H1 (cell line): Measurements from ENCODE around the gene SPDYE4. TPM values are rescaled to one million over a fixed set of nuclear protein-coding genes. Genes with fewer than 3 reads are reported as not detected.

Experiments used
- CTCF ChIA-PET: fragments of 300-600 bp; sonication (Branson Sonifier 250); formaldehyde crosslinking; loops from one replicate; lab custom pipeline; 2021; ENCODE audit not compliant: partially characterized antibody; lab: Charles Lee
- POLR2A ChIA-PET: fragments of 300-600 bp; sonication (Branson Sonifier 250); formaldehyde crosslinking; loops from one replicate; lab custom pipeline; 2021; ENCODE audit warnings: inconsistent platforms; ENCODE audit not compliant: partially characterized antibody; lab: Charles Lee
- DNase-seq, 2 experiments: peaks; one replicate each; pipeline versions ENCODE4 v3.0.0 to v3.0.0-alpha.2; 2010 to 2022; ENCODE audit warnings: low spot score in 2 of 2, low read depth in 1 of 2, mixed read lengths in 1 of 2
- FAIRE-seq: peaks from 2 replicates; lab custom pipeline; 2011; peaks lifted over from hg19 to GRCh38; lab: Jason Lieb, UNC
- H2AFZ ChIP-seq: 2 replicates; pipeline ENCODE4 v1.8.1; 2012; ENCODE audit warnings: low read length, inconsistent platforms
- H2AK5ac ChIP-seq: 2 replicates; pipeline ENCODE4 v1.6.1; 2013; ENCODE audit warnings: low read depth, low read length
- H2BK120ac ChIP-seq: replicated peaks from 2 replicates; pipeline ENCODE3; 2013; ENCODE audit warnings: low read depth, low read length, inconsistent platforms
- H2BK12ac ChIP-seq: 2 replicates; pipeline ENCODE4 v1.6.1; 2013; ENCODE audit warnings: low read depth, low read length
- H2BK15ac ChIP-seq: 2 replicates; pipeline ENCODE4 v1.6.1; 2013; ENCODE audit warnings: low read length
- H2BK20ac ChIP-seq: 2 replicates; pipeline ENCODE4 v1.6.1; 2013; ENCODE audit warnings: low read length
- H2BK5ac ChIP-seq: 2 replicates; pipeline ENCODE4 v1.6.1; 2013; ENCODE audit warnings: low read depth, low read length
- H3K14ac ChIP-seq: 2 replicates; pipeline ENCODE4 v1.6.1; 2013; ENCODE audit warnings: inconsistent platforms; ENCODE audit not compliant: insufficient read length
- H3K18ac ChIP-seq: 2 replicates; pipeline ENCODE4 v1.6.1; 2013; ENCODE audit warnings: low read length; ENCODE audit errors: extremely low read depth
- H3K23ac ChIP-seq: 2 replicates; pipeline ENCODE4 v1.6.1; 2013; ENCODE audit warnings: inconsistent platforms; ENCODE audit not compliant: insufficient read length
- H3K23me2 ChIP-seq: 2 replicates; pipeline ENCODE4 v1.6.1; 2013; ENCODE audit warnings: low read depth, low read length
- H3K27ac ChIP-seq: 2 replicates; pipeline ENCODE4 v1.6.1; 2011; ENCODE audit warnings: low read depth, low read length, inconsistent platforms
- H3K27me3 ChIP-seq, 4 experiments: replicated peaks in 1 of 4; 1 replicate in 1 of 4; 2 replicates in 3 of 4; pipeline versions ENCODE4 v1.6.1 to v1.8.1; 2011 to 2013; ENCODE audit warnings: low read length in 3 of 4, mild to moderate bottlenecking in 3 of 4, inconsistent platforms in 2 of 4, mixed read lengths in 2 of 4, moderate library complexity in 1 of 4; ENCODE audit not compliant: control insufficient read depth in 3 of 4, insufficient read depth in 3 of 4; ENCODE audit errors: extremely low read depth in 1 of 4
- H3K36me3 ChIP-seq, 4 experiments: 2 replicates each; pipeline versions ENCODE4 v1.6.1 to v1.8.1; 2011 to 2013; ENCODE audit warnings: mild to moderate bottlenecking in 4 of 4, low read length in 3 of 4, moderate library complexity in 2 of 4, control low read depth in 1 of 4, inconsistent platforms in 1 of 4; ENCODE audit not compliant: insufficient read depth in 4 of 4, control insufficient read depth in 2 of 4
- H3K4ac ChIP-seq: replicated peaks from 2 replicates; pipeline ENCODE3; 2013; ENCODE audit warnings: low read length, low read depth, mixed read lengths, inconsistent platforms; ENCODE audit not compliant: insufficient read length
- H3K4me1 ChIP-seq, 4 experiments: replicated peaks in 1 of 4; 1 replicate in 1 of 4; 2 replicates in 3 of 4; pipeline versions ENCODE4 v1.6.1 to v1.8.1; 2011 to 2013; ENCODE audit warnings: low read length in 3 of 4, inconsistent platforms in 2 of 4, mixed read lengths in 1 of 4; ENCODE audit not compliant: insufficient read depth in 4 of 4, control insufficient read depth in 3 of 4
- H3K4me2 ChIP-seq, 2 experiments: 2 replicates each; pipeline versions ENCODE4 v1.6.1 to v1.8.1; 2011 to 2013; ENCODE audit warnings: low read depth in 2 of 2, low read length in 2 of 2, control low read depth in 1 of 2, inconsistent platforms in 1 of 2, mild to moderate bottlenecking in 1 of 2; ENCODE audit not compliant: insufficient read depth in 1 of 2
- H3K4me3 ChIP-seq, 4 experiments: fragments of 200-600, 300-600 bp in 1 of 4; sonication (generic), shearing (Covaris generic), sonication (Bioruptor Twin) in 1 of 4; 2 replicates each; pipeline versions ENCODE4 v1.5.1 to v1.8.1; 2011 to 2016; ENCODE audit warnings: low read length in 4 of 4, low read depth in 3 of 4, control low read depth in 2 of 4, inconsistent platforms in 2 of 4, mild to moderate bottlenecking in 2 of 4, mixed read lengths in 1 of 4, moderate library complexity in 1 of 4; ENCODE audit not compliant: insufficient read depth in 2 of 4; ENCODE audit errors: extremely low read depth in 1 of 4
- H3K56ac ChIP-seq: replicated peaks from 2 replicates; pipeline ENCODE3; 2013; ENCODE audit warnings: low read depth, mild to moderate bottlenecking, mixed read lengths, low read length, inconsistent platforms; ENCODE audit not compliant: insufficient read length
- H3K79me1 ChIP-seq: 2 replicates; pipeline ENCODE4 v1.6.1; 2013; ENCODE audit warnings: low read depth, low read length, control low read depth
- H3K79me2 ChIP-seq, 2 experiments: 2 replicates each; pipeline versions ENCODE4 v1.6.1 to v1.8.1; 2012 to 2013; ENCODE audit warnings: low read length in 2 of 2, mild to moderate bottlenecking in 2 of 2, inconsistent platforms in 1 of 2; ENCODE audit not compliant: insufficient read depth in 2 of 2, control insufficient read depth in 1 of 2
- H3K9ac ChIP-seq, 4 experiments: replicated peaks in 1 of 4; 1 replicate in 1 of 4; 2 replicates in 3 of 4; pipeline versions ENCODE4 v1.6.1 to v1.8.1; 2011 to 2013; ENCODE audit warnings: low read depth in 3 of 4, low read length in 3 of 4, control low read depth in 2 of 4, mild to moderate bottlenecking in 2 of 4, moderate library complexity in 2 of 4, inconsistent platforms in 1 of 4; ENCODE audit errors: extremely low read depth in 1 of 4
- H3K9me3 ChIP-seq, 2 experiments: 2 replicates each; pipeline versions ENCODE4 v1.6.1 to v1.8.1; 2012 to 2013; ENCODE audit warnings: mild to moderate bottlenecking in 2 of 2, moderate library complexity in 2 of 2, control low read depth in 1 of 2, inconsistent platforms in 1 of 2, low read depth in 1 of 2, low read length in 1 of 2, mixed read lengths in 1 of 2; ENCODE audit not compliant: insufficient read depth in 2 of 2
- H4K20me1 ChIP-seq, 2 experiments: replicated peaks in 1 of 2; 2 replicates each; pipeline versions ENCODE3 to v1.8.1; 2011 to 2013; ENCODE audit warnings: inconsistent platforms in 2 of 2, low read length in 2 of 2, mild to moderate bottlenecking in 1 of 2; ENCODE audit not compliant: insufficient read depth in 2 of 2, control insufficient read depth in 1 of 2
- H4K5ac ChIP-seq: 2 replicates; pipeline ENCODE4 v1.6.1; 2013; ENCODE audit warnings: low read length, low read depth, mixed read lengths, inconsistent platforms; ENCODE audit not compliant: insufficient read length
- H4K8ac ChIP-seq: 2 replicates; pipeline ENCODE4 v1.8.0; 2013; ENCODE audit warnings: mild to moderate bottlenecking, moderate library complexity, low read length, inconsistent platforms; ENCODE audit not compliant: insufficient read depth; ENCODE audit errors: extremely low read depth
- H4K91ac ChIP-seq: replicated peaks from 2 replicates; pipeline ENCODE3; 2013; ENCODE audit warnings: low read length, mixed read lengths, inconsistent platforms; ENCODE audit not compliant: insufficient read length
- CEBPB ChIP-seq: IDR thresholded peaks from 2 replicates; pipeline ENCODE4 v1.6.1; 2012; ENCODE audit warnings: low read depth, low read length
- EP300 ChIP-seq, 2 experiments: IDR thresholded peaks; 1 replicate in 1 of 2; 2 replicates in 1 of 2; pipeline ENCODE4 v1.6.1; 2011 to 2012; ENCODE audit warnings: low read depth in 2 of 2, low read length in 2 of 2, mild to moderate bottlenecking in 2 of 2, borderline replicate concordance in 1 of 2, inconsistent platforms in 1 of 2, moderate library complexity in 1 of 2
- POU5F1 ChIP-seq: IDR thresholded peaks from 2 replicates; pipeline ENCODE4 v1.6.1; 2011; ENCODE audit warnings: low read depth, mild to moderate bottlenecking, low read length, moderate library complexity
- RFX5 ChIP-seq: IDR thresholded peaks from 2 replicates; pipeline ENCODE4 v1.6.1; 2011; ENCODE audit warnings: low read depth, low read length, improper control_type of control experiment, borderline replicate concordance
- YY1 ChIP-seq: IDR thresholded peaks from 2 replicates; pipeline ENCODE4 v1.6.1; 2011; ENCODE audit warnings: low read depth, mild to moderate bottlenecking, low read length
- WGBS, 2 experiments: shearing (Covaris generic) in 1 of 2; methylation state at CpG; one replicate each; pipeline versions ENCODE4 v1.1.6 to v1.1.7; 2013 to 2015; ENCODE audit warnings: low lambda C conversion rate in 2 of 2, mixed read lengths in 2 of 2, inconsistent platforms in 1 of 2, low coverage in 1 of 2, missing lambda C conversion rate in 1 of 2; ENCODE audit not compliant: insufficient replicate concordance in 2 of 2, insufficient coverage in 1 of 2, insufficient read length in 1 of 2; ENCODE audit errors: extremely low coverage in 1 of 2, missing lambda C conversion rate in 1 of 2; 5-methylcytosine and 5-hydroxymethylcytosine counted together
- polyA plus RNA-seq, 7 experiments: library from polyadenylated mRNA; depleted of rRNA in 3 of 7; stranded (reverse) in 5 of 7; unstranded in 2 of 7; fragments of >200 nt in 5 of 7; fragments of 200-250 nt in 2 of 7; gene quantifications; 1 replicate in 5 of 7; 2 replicates in 1 of 7; 4 replicates in 1 of 7; pipeline versions ENCODE4 v1.2.1 to v1.2.3, GENCODE V29; 2011 to 2013; ENCODE audit warnings: missing spikeins in 2 of 7, mixed read lengths in 2 of 7
- total RNA-seq: library from RNA; stranded (reverse); fragmentation: NEBNext Ultra II Directional; extraction: Animal tissue kit (Norgen Biotek cat#: 25700); gene quantifications from 2 replicates; pipeline ENCODE4 v1.2.1, GENCODE V29; 2021
- TF ChIP-seq, protein P1 (sequence below): IDR thresholded peaks from 2 replicates; pipeline ENCODE4 v1.6.1; 2011; ENCODE audit warnings: low read depth, mild to moderate bottlenecking, low read length; ENCODE audit not compliant: insufficient read depth

SPDYE4 gene
- total and polyA plus RNA-seq, 2 of the 8 experiments (the other 6 are each of a cell fraction or from before 2014, with no cell fraction given) = not detected

DNA sequence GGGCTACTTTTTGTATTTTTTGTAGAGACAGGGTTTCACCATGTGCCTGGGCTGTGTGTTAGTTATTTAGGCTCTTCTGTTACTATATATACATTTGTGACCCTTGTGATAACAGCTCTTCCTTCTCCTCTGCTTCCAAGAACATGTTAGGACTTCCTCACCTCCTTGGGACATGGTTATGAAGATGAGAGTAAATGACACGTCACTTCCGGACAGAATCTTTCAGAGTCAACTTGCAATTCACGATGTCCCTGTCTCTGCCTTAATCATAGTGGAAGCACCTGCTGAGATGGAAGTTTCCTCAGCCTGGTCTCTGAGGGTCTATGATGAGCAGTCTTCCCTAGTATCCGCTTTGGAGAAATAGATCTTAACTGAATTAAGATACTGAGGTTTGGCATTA lies 56.6 kb downstream of the SPDYE4 start:
- Histone ChIP-seq H3K18ac (no peak overlapping the region), H3K23ac (no peak overlapping the region), H4K5ac (no peak overlapping the region)
- TF ChIP-seq, protein P1, sequence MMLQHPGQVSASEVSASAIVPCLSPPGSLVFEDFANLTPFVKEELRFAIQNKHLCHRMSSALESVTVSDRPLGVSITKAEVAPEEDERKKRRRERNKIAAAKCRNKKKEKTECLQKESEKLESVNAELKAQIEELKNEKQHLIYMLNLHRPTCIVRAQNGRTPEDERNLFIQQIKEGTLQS = no peak
- TF ChIP-seq CEBPB (no peak), EP300 (IDR thresholded peaks at IDR 0.05; ENCODE audit: borderline replicate concordance in 1 of 2, low read depth in 2 of 2, low read length in 2 of 2) (no peak), RFX5 (no peak), POU5F1 (no peak), YY1 (no peak)
- TF ChIP-seq, all 59 proteins: peak for 0
- H2AFZ ChIP-seq = no peak overlapping the region
- no peak overlapping the region for H3K56ac ChIP-seq
- peaks cover 0 to 6% of the 10 kb centered on the region in 2 experiments; a peak in 1 of 4 replicates for H3K9me3 ChIP-seq
- H2AK5ac ChIP-seq = no peak overlapping the region
- peaks cover 11 to 22% (median 15%) of the 10 kb centered on the region in 4 experiments; a peak in 6 of 7 replicates for H3K4me1 ChIP-seq
- WGBS, 2 experiments = 90% methylated on average over 4 of the region's 4 CpGs; no CpG with 5 or more reads in 1 of the 2 experiments
- POLR2A ChIA-PET = no interaction called here
- H2BK12ac ChIP-seq = no peak overlapping the region
- H3K4me2 ChIP-seq = no peak overlapping the region
- H2BK15ac ChIP-seq = no peak overlapping the region
- H4K8ac ChIP-seq = no peak overlapping the region
- no peak overlapping the region for H2BK120ac ChIP-seq
- no peak overlapping the region for H4K91ac ChIP-seq
- H3K9ac ChIP-seq = no peak overlapping the region
- no peak overlapping the region for H2BK5ac ChIP-seq
- no peak for FAIRE-seq
- no peaks in the 10 kb centered on the region for H3K36me3 ChIP-seq
- no peaks in the 10 kb centered on the region for H3K23me2 ChIP-seq
- H3K4me3 ChIP-seq = no peak overlapping the region
- no peak overlapping the region for H3K14ac ChIP-seq
- no peaks in the 10 kb centered on the region; the same call in 1 of the 2 replicates for H3K79me1 ChIP-seq
- H2BK20ac ChIP-seq = no peak overlapping the region
- H3K79me2 ChIP-seq = no peaks in the 10 kb centered on the region
- CTCF ChIA-PET = interaction anchor here (0.7 to 1.7 kb wide), 2 partner anchors 8 to 44 kb away, joined by 3 read pairs; no protein-coding TSS in a partner anchor
- no peak overlapping the region for H3K27ac ChIP-seq
- no peaks in the 10 kb centered on the region for H4K20me1 ChIP-seq
- no peaks in the 10 kb centered on the region for H3K27me3 ChIP-seq
- no peak overlapping the region for H3K4ac ChIP-seq
- DNase-seq = no peak
